WERI-Rb-1 (cell line): ENCODE measurements around the gene AJAP1.
A peak's percentile ranks its signal among the peaks of the same experiment; 100 is the strongest.

Experiments
- DNase-seq: peaks from one replicate; pipeline ENCODE4 v3.0.0-alpha.2; 2020
- H3K27ac ChIP-seq: fragments of 250-450 bp; sonication (Bioruptor Pico); 2 replicates; pipeline ENCODE4 v1.5.1; 2020; ENCODE audit warnings: mild to moderate bottlenecking, moderate library complexity
- H3K27me3 ChIP-seq: fragments of 250-450 bp; sonication (Bioruptor Pico); 2 replicates; pipeline ENCODE4 v1.5.1; 2021; ENCODE audit warnings: mild to moderate bottlenecking, low read depth, moderate library complexity; ENCODE audit not compliant: insufficient read depth, severe bottlenecking
- H3K36me3 ChIP-seq: fragments of 250-450 bp; sonication (Bioruptor Pico); 2 replicates; pipeline ENCODE4 v1.5.1; 2020; ENCODE audit warnings: mild to moderate bottlenecking, moderate library complexity
- H3K4me3 ChIP-seq: 2 replicates; pipeline ENCODE4 v1.5.1; 2011; ENCODE audit warnings: low read depth, mild to moderate bottlenecking, control low read depth, low read length
- H3K9me3 ChIP-seq: fragments of 250-450 bp; sonication (Bioruptor Pico); 2 replicates; pipeline ENCODE4 v1.5.1; 2021; ENCODE audit warnings: mild to moderate bottlenecking, moderate library complexity; ENCODE audit not compliant: severe bottlenecking
- TF ChIP-seq, protein P1 (sequence below): IDR thresholded peaks from 2 replicates; pipeline ENCODE4 v1.5.1; 2011; ENCODE audit warnings: low read depth, mild to moderate bottlenecking, control low read depth, inconsistent platforms, low read length

AJAP1 gene

DNA sequence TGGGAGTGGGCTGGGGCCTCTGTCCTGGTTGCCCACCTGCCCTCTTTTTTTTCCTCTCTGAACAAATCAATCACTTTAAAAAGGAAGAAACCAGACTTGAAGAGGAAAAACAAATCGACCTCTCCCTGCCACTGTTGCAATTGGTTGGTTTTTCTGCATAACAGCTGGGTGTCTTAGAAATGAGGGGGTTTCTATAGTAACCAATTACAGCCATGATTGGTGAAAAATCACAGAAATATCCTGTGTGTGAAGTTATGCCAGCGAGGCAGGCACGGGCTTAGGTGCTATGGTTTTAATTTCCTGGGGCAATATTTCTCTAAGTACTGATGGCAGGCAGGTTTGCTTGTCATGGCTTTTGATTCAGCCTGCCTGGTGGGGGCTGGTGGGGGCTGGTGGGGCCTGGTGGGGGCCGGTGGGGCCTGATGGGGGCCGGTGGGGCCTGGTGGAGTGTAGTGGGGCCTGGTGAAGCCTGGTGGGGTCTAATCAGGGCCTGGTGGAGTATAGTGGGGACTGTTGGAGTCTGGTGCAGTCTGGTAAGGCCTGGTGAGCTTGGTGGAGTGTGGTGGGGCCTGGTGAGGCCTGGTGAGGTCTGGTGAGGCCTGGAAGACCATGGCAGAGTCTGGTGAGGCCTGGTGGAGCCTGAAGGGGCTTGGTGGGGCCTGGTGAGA lies 54.6 kb downstream of the AJAP1 start:
- Histone ChIP-seq H3K36me3 (no peaks in the 10 kb centered on the region), H3K27me3 (no peaks in the 10 kb centered on the region), H3K27ac (no peak overlapping the region), H3K4me3 (no peak overlapping the region), H3K9me3 (no peaks in the 10 kb centered on the region)
- TF ChIP-seq, protein P1, sequence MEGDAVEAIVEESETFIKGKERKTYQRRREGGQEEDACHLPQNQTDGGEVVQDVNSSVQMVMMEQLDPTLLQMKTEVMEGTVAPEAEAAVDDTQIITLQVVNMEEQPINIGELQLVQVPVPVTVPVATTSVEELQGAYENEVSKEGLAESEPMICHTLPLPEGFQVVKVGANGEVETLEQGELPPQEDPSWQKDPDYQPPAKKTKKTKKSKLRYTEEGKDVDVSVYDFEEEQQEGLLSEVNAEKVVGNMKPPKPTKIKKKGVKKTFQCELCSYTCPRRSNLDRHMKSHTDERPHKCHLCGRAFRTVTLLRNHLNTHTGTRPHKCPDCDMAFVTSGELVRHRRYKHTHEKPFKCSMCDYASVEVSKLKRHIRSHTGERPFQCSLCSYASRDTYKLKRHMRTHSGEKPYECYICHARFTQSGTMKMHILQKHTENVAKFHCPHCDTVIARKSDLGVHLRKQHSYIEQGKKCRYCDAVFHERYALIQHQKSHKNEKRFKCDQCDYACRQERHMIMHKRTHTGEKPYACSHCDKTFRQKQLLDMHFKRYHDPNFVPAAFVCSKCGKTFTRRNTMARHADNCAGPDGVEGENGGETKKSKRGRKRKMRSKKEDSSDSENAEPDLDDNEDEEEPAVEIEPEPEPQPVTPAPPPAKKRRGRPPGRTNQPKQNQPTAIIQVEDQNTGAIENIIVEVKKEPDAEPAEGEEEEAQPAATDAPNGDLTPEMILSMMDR, result no peak
- no peak for DNase-seq

DNA sequence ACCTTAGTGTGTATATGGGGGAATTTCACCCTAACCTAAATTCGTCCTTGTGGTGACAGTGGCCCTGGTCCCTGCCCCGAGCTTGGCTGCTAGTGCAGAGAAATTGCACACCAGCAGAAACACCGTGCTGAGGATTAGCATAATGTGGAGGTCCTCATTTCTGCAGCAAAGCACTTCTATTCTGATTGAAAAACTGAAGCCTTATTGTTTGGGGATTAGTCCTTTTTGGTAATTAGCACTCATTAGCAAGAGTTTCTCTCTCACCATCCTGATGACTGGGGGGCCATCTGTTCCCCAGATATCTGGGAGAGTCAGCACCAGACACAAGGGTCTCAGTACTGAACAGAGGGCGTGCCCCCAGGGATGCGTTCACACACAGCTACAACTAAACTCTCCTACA lies 55.2 kb downstream of the AJAP1 start:
- H3K27ac ChIP-seq, result no peak overlapping the region
- H3K4me3 ChIP-seq, result no peak overlapping the region
- H3K9me3 ChIP-seq, result no peaks in the 10 kb centered on the region
- no peaks in the 10 kb centered on the region for H3K27me3 ChIP-seq
- no peak for DNase-seq
- no peaks in the 10 kb centered on the region for H3K36me3 ChIP-seq
- TF ChIP-seq, protein P1, result no peak

DNA sequence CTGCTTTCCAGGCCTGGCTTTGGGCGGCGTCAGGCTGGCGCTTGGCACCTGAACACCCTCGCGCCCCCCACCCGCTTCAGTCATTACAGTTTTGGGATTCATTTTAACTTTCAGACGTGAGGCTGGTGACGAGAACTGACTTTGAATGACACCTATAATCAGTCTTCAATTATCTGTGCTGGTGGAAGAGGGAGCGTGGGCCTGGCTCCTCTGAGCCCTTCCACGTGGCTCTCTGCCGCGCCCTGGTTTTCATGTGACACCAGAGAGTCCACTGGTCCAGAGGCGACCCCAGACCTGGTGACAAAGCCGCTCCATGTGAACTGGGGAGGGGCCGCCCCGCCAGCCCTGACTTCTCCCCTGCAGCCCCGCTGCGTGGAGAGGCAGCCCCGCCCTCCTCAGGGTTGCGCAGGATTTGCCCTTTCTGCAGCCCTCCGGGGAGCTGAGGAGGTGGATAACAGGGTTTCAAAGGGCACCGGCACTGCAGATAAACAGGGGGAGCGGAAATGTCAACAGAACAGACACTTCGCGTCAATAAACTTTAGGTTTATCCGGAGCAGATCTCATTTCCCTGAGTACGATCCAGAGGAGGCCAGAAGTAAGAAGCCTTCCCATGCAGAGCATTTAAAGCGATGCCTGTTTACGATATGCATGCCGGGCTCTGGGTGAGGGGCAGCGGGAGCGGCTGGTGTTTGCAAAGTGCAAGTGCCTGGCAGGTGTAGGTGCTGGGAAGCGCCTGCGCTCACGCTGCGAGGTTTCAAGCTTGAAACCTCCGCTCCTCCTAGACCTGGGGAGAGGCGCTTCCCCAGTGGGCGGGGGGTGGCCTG lies 56.4 kb downstream of the AJAP1 start:
- Histone ChIP-seq H3K9me3 (peaks cover 5% of the 10 kb centered on the region), H3K4me3 (no peak overlapping the region), H3K36me3 (no peaks in the 10 kb centered on the region), H3K27ac (no peak overlapping the region), H3K27me3 (no peaks in the 10 kb centered on the region)
- TF ChIP-seq, protein P1, result no peak
- DNase-seq, result no peak

DNA sequence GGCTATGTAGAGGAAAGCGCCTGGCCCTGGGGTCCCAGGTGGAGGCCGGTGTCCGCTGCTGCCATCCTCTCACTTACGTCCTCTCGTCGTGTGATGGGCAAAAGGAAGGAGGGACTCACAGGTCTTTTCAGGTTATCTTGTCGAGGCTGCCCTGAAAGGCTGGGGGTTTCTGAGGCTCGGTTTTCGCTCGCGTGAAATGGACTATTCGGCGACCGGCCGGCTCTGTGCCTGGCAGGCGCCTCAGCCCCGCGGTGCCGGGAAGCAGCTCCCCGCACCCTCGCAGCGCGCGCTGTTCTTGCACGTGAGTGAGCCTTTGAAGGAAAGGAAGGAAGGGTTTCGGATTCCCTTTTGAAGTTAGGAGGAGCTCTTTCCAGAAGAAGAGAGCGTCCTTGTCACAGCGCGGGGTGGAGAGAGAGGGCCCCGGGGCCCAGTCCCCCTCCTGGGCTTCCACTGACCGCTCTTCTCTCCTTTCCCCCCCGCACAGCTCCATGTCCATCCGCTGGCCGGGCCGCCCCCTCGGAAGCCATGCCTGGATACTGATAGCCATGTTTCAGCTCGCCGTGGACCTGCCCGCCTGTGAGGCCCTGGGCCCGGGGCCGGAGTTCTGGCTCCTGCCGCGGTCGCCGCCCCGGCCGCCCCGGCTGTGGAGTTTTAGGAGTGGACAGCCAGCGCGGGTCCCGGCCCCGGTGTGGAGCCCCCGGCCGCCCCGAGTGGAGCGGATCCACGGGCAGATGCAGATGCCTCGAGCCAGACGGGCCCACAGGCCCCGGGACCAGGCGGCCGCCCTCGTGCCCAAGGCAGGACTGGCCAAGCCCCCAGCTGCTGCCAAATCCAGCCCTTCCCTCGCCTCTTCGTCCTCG lies 57.2 kb downstream of the AJAP1 start:
- TF ChIP-seq, protein P1, result no peak
- DNase-seq, result no peak
- H3K27me3 ChIP-seq, result no peaks in the 10 kb centered on the region

DNA sequence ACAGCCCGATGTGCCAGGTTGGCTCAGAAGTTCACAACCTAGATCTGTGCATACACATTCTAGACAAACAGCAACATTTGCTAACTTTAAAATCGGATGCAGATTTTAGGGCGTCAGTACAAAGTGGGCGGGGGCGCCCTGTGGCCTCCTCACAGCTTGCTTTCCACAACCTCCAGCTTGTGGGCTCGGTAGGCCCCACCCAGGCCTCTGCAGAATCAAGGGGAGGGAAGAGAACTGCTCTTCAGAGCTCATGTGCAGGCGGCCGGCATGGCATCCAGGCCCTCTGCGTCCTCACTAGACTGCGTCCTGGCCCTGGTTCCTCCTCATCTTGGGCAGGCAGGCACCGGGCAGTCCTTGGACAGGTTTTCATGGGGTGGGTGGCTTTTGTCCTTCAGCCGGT lies 59.3 kb downstream of the AJAP1 start:
- Histone ChIP-seq H3K27ac (peak overlapping the region; percentile 52), H3K4me3 (no peak overlapping the region)

More for the DNA sequence above, 57.2 kb downstream of the AJAP1 start:
- peaks cover 10% of the 10 kb centered on the region for H3K9me3 ChIP-seq
- H3K36me3 ChIP-seq, result no peaks in the 10 kb centered on the region
- H3K4me3 ChIP-seq, result no peak overlapping the region
- no peak overlapping the region for H3K27ac ChIP-seq

More for the DNA sequence above, 59.3 kb downstream of the AJAP1 start:
- Histone ChIP-seq H3K9me3 (peaks cover 10% of the 10 kb centered on the region), H3K36me3 (no peaks in the 10 kb centered on the region), H3K27me3 (no peaks in the 10 kb centered on the region)
- no peak for DNase-seq
- TF ChIP-seq, protein P1, result no peak
